Body of pancreas (tissue), 4 donors: ENCODE measurements around the gene OR2A14. TPM values are rescaled to one million over a fixed set of nuclear protein-coding genes. Genes with fewer than 3 reads are reported as not detected.

Experiments
- ATAC-seq: fragments of 150-250 bp; one replicate; pipeline ENCODE4 v1.9.1; 2016
- DNase-seq, 4 donors: peaks; one replicate each; pipeline ENCODE4 v3.0.0-alpha.2; 2019
- H3K27ac ChIP-seq, 4 donors: fragments of 200-600 bp; sonication (generic); 1 replicate in 3 of 4; 2 replicates in 1 of 4; pipeline versions ENCODE4 v1.5.1 to v1.6.1; 2016 to 2019; ENCODE audit warnings: mild to moderate bottlenecking in 1 of 4, mixed read lengths in 1 of 4, moderate library complexity in 1 of 4
- H3K27me3 ChIP-seq, 2 donors: fragments of 200-600 bp; sonication (generic); one replicate each; pipeline ENCODE4 v1.6.0; 2016; ENCODE audit warnings: mild to moderate bottlenecking in 1 of 2
- H3K36me3 ChIP-seq, 2 donors: fragments of 200-600 bp; sonication (generic); replicated peaks in 1 of 2; 2 replicates each; pipeline ENCODE4 v1.5.1; 2016; ENCODE audit warnings: low read depth in 2 of 2; ENCODE audit not compliant: insufficient read depth in 1 of 2
- H3K4me1 ChIP-seq: fragments of 200-600 bp; sonication (generic); one replicate; pipeline ENCODE4 v1.6.0; 2016
- H3K4me3 ChIP-seq, 2 donors: fragments of 200-600 bp; sonication (generic); 1 replicate in 1 of 2; 2 replicates in 1 of 2; pipeline ENCODE4 v1.5.1; 2016 to 2019
- H3K9me3 ChIP-seq, 3 donors: fragments of 200-600 bp; sonication (generic); 1 replicate in 2 of 3; 2 replicates in 1 of 3; pipeline ENCODE4 v1.5.1; 2016
- CTCF ChIP-seq, 7 experiments: fragments of 450-650 bp in 4 of 7; fragments of 200-600 bp in 3 of 7; sonication (generic) in 3 of 7; IDR thresholded peaks; one replicate each; pipeline ENCODE4 v1.5.1; 2016 to 2019; ENCODE audit warnings: antibody characterized with exemption in 7 of 7
- POLR2A ChIP-seq, 3 donors: fragments of 450-650 bp; IDR thresholded peaks; one replicate each; pipeline ENCODE4 v1.6.1; 2016; ENCODE audit warnings: antibody characterized with exemption in 3 of 3, mild to moderate bottlenecking in 2 of 3
- WGBS, 2 donors: methylation state at CpG; one replicate each; pipeline ENCODE4 v1.1.5; 2017; 5-methylcytosine and 5-hydroxymethylcytosine counted together
- intact Hi-C: fragments of 100-400 bp; cut with DNase I; formaldehyde crosslinking; loops from one replicate; pipeline ENCODE4 v1.15.1; 2023
- total RNA-seq, 2 donors: library from RNA; depleted of rRNA; stranded (reverse); fragments of >200 nt; gene quantifications; one replicate each; pipeline ENCODE4 v1.1.0, GENCODE V29; 2016

Gene OR2A14
- not detected for total RNA-seq

GRCh38 chr7:144122876-144123275, at the start of gene OR2A14:
TSS of gene OR2A14 (plus strand) at chr7:144123176. CDS start at chr7:144129113, 5,937 bp downstream.
- H3K36me3 ChIP-seq, result no peaks in the 10 kb centered on the region
- H3K4me1 ChIP-seq, result no peaks in the 10 kb centered on the region
- no peak within 1 kb of the TSS for H3K27ac ChIP-seq
- H3K4me3 ChIP-seq, result no peak within 1 kb of the TSS
- no peak for ATAC-seq
- no peak for DNase-seq
- TF ChIP-seq CTCF (IDR thresholded peaks at IDR 0.05) (no peak), POLR2A (IDR thresholded peaks at IDR 0.05) (no peak)
- H3K9me3 ChIP-seq, result no peaks in the 10 kb centered on the region
- WGBS, 2 donors, result 76 to 100% methylated on average over 1 of the region's 1 CpG
- no peaks in the 10 kb centered on the region for H3K27me3 ChIP-seq
- intact Hi-C loops, result no loop called here

- H3K36me3 ChIP-seq, result no peaks in the 10 kb centered on the region
- TF ChIP-seq POLR2A (IDR thresholded peaks at IDR 0.05) (no peak), CTCF (IDR thresholded peaks at IDR 0.05) (no peak)
- no peaks in the 10 kb centered on the region for H3K9me3 ChIP-seq
- intact Hi-C loops, result no loop called here
- ATAC-seq (no peak), DNase-seq (no peak)
- no peak overlapping the region for H3K4me3 ChIP-seq
- H3K4me1 ChIP-seq, result no peaks in the 10 kb centered on the region
- 89 to 90% methylated on average over 8 of the region's 8 CpGs for WGBS, 2 donors
- H3K27me3 ChIP-seq, result no peaks in the 10 kb centered on the region
- H3K27ac ChIP-seq, result no peak overlapping the region
Measured at GRCh38 chr7:144074374-144074773, 48.6 kb upstream of the OR2A14 start.

DNA sequence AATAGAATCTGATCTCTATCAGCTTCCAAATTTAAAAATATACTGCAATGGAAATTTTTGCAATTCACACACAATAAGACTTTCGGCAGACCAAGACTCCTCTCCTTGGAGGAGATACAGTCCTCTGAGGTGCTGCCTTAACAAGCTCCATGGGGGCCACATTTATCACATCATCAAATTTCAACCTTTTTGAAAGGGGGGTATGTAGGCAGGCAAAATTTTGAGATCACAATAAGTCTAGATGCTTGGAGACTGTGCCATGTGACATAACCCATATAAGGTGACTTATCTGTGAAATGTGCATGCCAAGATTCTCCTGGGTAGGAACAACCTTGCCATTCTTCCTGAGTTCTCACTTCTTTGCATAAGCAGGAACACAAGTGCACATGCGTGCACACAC, 37.0 kb upstream of the OR2A14 start, which contains the start of gene OR2A12:
OR2A12 (plus strand) TSS at position 301 of the 400 bp plus-strand sequence. CDS start 8,830 bp downstream, outside the sequence.
- Histone ChIP-seq H3K27me3 (no peaks in the 10 kb centered on the region), H3K27ac (no peak within 1 kb of the TSS), H3K4me3 (no peak within 1 kb of the TSS), H3K4me1 (no peaks in the 10 kb centered on the region), H3K9me3 (no peaks in the 10 kb centered on the region), H3K36me3 (no peaks in the 10 kb centered on the region)
- WGBS, 2 donors, result 74 to 78% methylated on average over 2 of the region's 2 CpGs
- DNase-seq (no peak), ATAC-seq (no peak)
- TF ChIP-seq POLR2A (IDR thresholded peaks at IDR 0.05), result no peak
- TF ChIP-seq CTCF (IDR thresholded peaks at IDR 0.05), result no peak
- intact Hi-C loops, result no loop called here

GRCh38 chr7:144086730-144087129, 36.2 kb upstream of the OR2A14 start:
- DNase-seq, result no peak
- no peak overlapping the region for H3K4me3 ChIP-seq
- no peaks in the 10 kb centered on the region for H3K27me3 ChIP-seq
- H3K27ac ChIP-seq, result no peak overlapping the region
- H3K4me1 ChIP-seq, result no peaks in the 10 kb centered on the region
- H3K36me3 ChIP-seq, result no peaks in the 10 kb centered on the region
- H3K9me3 ChIP-seq, result no peaks in the 10 kb centered on the region
- ATAC-seq, result no peak
- WGBS, 2 donors, result 55 to 58% methylated on average over 4 of the region's 4 CpGs
- TF ChIP-seq POLR2A (IDR thresholded peaks at IDR 0.05), result no peak
- TF ChIP-seq CTCF (IDR thresholded peaks at IDR 0.05), result no peak
- intact Hi-C loops, result no loop called here

GRCh38 chr7:144087230-144087629, 35.7 kb upstream of the OR2A14 start:
- Histone ChIP-seq H3K27me3 (no peaks in the 10 kb centered on the region), H3K9me3 (no peaks in the 10 kb centered on the region), H3K4me3 (no peak overlapping the region), H3K27ac (no peak overlapping the region), H3K4me1 (no peaks in the 10 kb centered on the region), H3K36me3 (no peaks in the 10 kb centered on the region)
- ATAC-seq, result no peak
- intact Hi-C loops, result no loop called here
- DNase-seq, result no peak
- 60 to 67% methylated on average over 1 of the region's 1 CpG for WGBS, 2 donors
- no peak for TF ChIP-seq CTCF (IDR thresholded peaks at IDR 0.05)
- no peak for TF ChIP-seq POLR2A (IDR thresholded peaks at IDR 0.05)
